NCI-H1105 (cell line): ENCODE results near the gene OR4N2.
"Not testable (repeated sequence)": the region's sequence is repeated elsewhere in the genome, so short reads cannot be mapped to it uniquely, and the experiment has no call there.

Experiments used
- DNase-seq: peaks from one replicate; lab custom pipeline; 2025; lab: John Stamatoyannopoulos, UW

The OR4N2 gene

DNA sequence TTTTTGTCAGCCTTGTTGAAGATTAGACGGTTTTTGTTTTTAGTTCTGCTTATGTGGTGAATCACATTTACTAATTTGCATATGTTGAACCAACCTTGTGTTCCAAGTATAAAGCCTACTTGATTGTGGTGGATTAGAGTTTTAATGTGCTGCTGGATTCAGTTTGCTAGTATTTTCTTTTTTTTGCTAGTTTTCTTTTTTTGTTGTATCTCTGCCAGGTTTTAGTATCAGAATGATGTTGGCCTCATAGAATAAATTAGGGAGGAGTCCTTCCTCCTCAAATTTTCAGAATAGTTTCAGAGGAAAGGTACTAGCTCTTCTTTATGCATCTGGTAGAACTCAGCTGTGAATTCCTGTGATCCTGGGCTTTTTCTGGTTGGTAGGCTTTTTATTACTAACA, at the start of gene OR4N2:
TSS of gene OR4N2 (plus strand) at position 301 of the 400 bp plus-strand sequence. CDS start 23,679 bp downstream, outside the sequence.
- not testable (repeated sequence) for DNase-seq

DNA sequence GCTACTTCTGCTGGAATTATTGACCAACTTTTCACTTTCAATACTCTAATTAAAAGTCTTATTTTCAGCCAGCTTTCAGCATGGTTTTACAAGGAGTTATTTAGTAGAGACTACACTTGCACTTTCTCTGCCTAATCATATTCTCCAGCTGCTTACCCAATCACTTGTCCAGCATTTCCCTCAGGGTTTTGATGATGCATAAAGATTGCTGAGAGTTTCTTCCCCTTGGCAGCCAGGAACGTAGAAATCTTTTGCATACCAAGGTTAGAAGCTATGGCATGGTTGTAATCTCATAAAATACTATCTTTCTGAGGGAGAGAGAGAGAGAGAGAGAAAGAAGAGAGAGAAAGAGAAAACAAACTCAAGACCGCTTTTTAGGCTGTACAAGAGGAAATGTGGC, 49.4 kb upstream of the OR4N2 start:
- no peak for DNase-seq

DNA sequence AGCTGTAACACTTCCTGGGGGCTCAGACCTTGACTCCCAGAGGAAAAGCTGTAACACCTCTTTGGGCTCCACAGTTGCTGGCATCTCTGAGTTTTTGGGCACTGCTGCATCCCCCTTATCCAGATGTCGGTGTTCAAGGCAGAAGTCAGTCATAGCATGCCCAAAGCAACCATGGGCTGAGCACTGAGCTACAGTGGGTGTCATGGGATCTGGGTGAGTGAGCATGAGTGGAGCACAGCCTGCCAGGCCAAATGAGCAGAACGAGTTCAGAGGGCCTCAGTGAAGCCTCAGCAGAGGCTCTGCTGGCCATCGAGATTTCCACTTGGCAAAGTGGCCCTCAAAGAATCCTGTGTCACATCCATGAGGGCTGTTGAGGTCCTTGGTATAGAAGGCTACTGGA, 32.1 kb upstream of the OR4N2 start:
- not testable (repeated sequence) for DNase-seq

GRCh38 chr14:19771895-19772430, 31.6 kb upstream of the OR4N2 start:
- no peak for DNase-seq

DNA sequence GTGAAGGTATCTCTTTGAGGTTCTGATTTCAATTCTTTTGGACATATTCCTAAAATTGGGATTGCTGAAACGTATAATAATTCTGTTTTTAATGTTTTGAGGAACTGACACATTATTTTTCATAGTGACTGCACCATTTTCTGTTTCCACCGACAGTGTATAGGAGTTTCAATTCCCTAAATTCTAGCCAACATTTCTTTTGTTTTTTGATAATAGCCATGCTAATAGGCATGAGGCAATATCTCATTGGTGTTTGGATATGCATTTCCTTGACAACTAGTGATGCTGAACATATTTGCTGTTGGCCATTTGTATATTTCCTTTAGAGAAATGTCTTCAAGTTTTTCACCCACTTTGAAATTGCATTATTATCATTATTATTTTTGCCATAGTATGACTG, 31.1 kb upstream of the OR4N2 start:
- not testable (repeated sequence) for DNase-seq

- not testable (repeated sequence) for DNase-seq
These were observed 30.4 kb upstream of the OR4N2 start, which contains the start of gene OR4M1 for GRCh38 chr14:19773204-19773603. Gene OR4M1, plus strand, starts transcription at chr14:19773504. Its CDS starts 6,819 bp downstream, at chr14:19780323.

- DNase-seq: no peak
These were observed 28.0 kb upstream of the OR4N2 start for GRCh38 chr14:19775587-19775986.

GRCh38 chr14:19785848-19786247, 17.7 kb upstream of the OR4N2 start:
- not testable (repeated sequence) for DNase-seq

DNA sequence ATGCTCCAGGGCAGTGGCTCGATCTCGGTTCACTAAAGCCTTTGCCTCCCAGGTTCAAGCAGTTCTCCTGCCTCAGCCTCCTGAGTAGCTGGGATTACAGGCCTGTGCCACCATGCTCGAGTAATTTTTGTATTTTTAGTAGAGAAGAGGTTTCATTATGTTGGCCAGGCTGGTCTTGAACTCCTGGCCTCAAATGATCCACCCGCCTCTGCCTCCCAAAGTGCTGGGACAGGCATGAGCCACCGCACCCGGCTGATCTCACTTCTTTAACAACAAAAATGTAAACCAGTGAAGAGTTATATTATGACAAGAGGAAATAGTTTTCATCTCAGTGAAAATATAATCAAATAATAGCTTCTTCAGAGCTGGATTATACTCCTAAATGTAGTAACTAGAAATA, 16.3 kb upstream of the OR4N2 start:
- not testable (repeated sequence) for DNase-seq

DNA sequence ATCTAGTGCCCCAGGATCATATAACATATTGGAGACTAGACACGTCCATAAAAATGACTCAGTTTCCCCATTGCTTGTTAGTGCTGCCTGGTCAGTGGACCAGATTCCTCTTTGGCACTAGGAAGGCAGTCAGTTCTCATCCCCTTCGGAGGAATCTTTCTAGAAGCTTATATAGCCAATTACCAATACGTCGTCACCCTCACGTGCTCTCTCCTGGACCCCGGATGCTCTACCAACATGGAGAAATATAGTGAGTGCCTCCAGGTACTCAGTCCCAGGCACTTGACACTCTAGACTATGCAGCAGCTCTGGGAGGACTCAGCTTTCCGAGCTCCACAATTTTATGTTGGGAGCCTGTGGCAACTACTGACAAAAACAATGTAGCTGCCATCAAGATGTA, 15.4 kb upstream of the OR4N2 start:
- not testable (repeated sequence) for DNase-seq

DNA sequence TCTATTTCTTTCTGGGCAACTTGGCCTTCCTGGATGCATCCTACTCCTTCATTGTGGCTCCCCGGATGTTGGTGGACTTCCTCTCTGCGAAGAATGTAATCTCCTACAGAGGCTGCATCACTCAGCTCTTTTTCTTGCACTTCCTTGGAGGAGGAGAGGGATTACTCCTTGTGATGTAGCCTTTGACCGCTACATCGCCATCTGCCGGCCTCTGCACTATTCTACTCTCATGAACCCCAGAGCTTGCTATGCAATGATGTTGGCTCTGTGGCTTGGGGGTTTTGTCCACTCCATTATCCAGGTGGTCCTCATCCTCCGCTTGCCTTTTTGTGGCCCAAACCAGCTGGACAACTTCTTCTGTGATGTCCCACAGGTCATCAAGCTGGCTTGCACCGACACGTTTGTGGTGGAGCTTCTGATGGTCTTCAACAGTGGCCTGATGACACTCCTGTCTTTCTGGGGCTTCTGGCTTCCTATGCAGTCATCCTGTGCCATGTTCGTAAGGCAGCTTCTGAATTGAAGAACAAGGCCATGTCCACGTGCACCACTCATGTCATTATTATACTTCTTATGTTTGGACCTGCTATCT, 7.0 kb upstream of the OR4N2 start:
- not testable (repeated sequence) for DNase-seq

- no peak for DNase-seq
These were observed 3.7 kb upstream of the OR4N2 start for GRCh38 chr14:19799880-19800279.

DNA sequence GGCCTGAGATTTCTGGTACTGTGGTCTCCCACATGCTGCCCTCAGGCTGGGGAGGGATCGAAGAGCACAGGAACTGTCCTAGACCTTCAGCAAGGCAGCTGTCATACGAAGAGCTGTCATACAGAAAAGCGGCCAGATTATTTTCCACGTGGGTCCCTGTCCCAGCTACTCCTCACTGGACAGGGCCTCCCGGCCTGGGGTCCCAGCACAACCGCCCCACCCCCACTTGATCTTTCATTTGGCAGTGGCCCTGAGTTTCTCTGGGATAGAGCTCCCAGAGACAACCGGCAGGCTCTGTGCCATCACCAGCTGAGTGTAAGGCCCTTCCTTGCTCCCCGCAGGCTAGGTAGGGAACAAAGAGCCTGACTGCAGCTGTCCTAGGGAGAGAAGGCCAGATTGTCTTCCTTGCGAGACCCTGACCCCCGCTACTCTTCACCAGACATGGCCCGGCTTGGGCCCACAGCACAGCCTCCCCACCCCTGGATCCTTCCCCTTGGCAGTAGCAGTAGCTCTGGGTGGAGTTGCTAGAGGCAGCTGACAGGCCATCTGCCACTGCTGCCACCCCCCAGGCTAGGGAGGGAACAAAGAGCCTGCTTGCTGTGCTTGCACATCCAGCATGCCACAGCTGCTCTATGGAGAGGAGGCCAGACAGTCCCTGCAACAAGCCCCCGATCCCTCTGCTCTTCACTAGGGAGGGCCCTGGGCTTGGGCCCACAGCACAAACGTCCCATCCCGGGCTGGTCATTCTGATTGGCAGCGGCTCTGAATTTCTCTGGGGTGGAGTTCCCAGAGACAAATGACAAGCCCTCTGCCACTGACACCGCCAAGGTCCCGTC, 3.1 kb upstream of the OR4N2 start:
- DNase-seq: no peak

DNA sequence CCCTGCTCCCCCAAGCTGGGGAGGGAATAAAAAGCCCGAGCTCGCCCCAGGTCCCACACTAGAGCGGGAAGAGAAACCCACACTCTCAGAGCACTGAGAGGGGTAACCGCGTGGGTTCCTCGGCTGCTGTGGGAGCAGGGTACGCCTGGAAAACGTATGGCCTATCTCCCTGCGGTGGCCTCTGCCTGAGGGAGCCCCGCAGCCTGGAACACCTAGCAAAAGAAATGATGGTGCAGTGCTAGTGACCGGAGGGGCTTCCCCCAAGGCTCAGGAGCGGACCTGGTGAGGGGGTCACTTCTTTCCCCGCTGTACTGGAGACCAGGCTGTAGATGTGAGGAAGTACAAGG, 2.5 kb upstream of the OR4N2 start:
- DNase-seq: no peak

GRCh38 chr14:19813171-19813920, 9.8 kb downstream of the OR4N2 start:
- DNase-seq: not testable (repeated sequence)

GRCh38 chr14:19819879-19820278, 16.3 kb downstream of the OR4N2 start:
- DNase-seq: not testable (repeated sequence)

DNA sequence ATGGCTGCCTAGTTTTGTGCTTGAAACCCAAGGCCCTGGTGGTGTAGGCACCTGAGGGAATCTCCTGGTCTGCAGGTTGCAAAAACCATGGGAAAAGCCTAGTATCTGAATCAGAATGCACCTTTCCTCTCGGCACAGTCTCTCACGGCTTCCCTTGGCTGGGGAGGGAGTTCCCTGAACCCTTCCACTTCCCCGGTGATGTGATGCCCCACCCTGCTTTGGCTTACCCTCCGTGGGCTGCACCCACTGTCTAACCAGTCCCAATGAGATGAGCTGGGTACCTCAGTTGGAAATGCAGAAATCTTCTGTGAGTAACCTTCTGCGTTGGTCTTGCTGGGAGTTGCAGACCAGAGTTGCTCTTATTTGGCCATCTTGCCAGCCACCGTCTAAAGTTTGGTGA, 17.4 kb downstream of the OR4N2 start:
- DNase-seq: not testable (repeated sequence)

- DNase-seq: no peak
These were observed 19.6 kb downstream of the OR4N2 start for GRCh38 chr14:19823178-19823577.

- no peak for DNase-seq
These were observed 20.2 kb downstream of the OR4N2 start for GRCh38 chr14:19823765-19824164.

DNA sequence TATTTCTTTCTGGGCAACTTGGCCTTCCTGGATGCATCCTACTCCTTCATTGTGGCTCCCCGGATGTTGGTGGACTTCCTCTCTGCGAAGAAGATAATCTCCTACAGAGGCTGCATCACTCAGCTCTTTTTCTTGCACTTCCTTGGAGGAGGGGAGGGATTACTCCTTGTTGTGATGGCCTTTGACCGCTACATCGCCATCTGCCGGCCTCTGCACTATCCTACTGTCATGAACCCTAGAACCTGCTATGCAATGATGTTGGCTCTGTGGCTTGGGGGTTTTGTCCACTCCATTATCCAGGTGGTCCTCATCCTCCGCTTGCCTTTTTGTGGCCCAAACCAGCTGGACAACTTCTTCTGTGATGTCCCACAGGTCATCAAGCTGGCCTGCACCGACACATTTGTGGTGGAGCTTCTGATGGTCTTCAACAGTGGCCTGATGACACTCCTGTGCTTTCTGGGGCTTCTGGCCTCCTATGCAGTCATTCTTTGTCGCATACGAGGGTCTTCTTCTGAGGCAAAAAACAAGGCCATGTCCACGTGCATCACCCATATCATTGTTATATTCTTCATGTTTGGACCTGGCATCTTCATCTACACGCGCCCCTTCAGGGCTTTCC, 24.2 kb downstream of the OR4N2 start:
- DNase-seq: not testable (repeated sequence)

- no peak for DNase-seq
These were observed 24.7 kb downstream of the OR4N2 start for GRCh38 chr14:19828314-19828713.
